SKM-1 (cell line): ENCODE results near the gene TERC.

Experiments used
- DNase-seq: peaks from one replicate; lab custom pipeline; 2025; ENCODE audit not compliant: unreplicated experiment; lab: John Stamatoyannopoulos, UW

The TERC gene

DNA sequence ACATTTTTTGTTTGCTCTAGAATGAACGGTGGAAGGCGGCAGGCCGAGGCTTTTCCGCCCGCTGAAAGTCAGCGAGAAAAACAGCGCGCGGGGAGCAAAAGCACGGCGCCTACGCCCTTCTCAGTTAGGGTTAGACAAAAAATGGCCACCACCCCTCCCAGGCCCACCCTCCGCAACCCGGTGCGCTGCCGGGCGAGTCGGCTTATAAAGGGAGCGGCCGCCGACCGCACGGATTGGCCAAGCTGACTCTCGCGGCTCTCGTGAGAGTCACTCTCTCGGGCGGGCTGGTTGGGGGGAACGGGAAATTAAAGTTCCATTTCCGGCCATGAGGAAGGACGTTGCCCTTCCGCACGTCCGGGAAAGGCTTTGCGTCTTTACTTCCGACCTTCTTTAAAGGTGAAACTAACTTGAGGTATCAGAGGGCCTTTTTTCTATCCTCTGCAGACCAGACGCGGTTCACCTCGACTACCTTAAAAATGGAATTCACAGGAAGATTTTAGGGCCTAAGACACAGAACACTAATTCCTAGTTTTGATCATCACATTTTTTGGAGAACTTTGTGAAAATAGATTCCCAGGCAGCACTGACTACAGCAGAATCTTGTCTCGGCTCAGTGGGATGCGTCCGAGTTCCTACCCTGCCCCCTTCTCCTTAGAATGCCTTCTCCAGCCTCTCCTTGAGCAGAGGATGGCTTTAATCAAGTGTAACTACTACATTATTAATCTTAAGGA lies at the start of gene TERC:
Gene TERC (minus strand): TSS at position 179 of the 731 bp plus-strand sequence.
- peak; percentile 9 for DNase-seq

DNA sequence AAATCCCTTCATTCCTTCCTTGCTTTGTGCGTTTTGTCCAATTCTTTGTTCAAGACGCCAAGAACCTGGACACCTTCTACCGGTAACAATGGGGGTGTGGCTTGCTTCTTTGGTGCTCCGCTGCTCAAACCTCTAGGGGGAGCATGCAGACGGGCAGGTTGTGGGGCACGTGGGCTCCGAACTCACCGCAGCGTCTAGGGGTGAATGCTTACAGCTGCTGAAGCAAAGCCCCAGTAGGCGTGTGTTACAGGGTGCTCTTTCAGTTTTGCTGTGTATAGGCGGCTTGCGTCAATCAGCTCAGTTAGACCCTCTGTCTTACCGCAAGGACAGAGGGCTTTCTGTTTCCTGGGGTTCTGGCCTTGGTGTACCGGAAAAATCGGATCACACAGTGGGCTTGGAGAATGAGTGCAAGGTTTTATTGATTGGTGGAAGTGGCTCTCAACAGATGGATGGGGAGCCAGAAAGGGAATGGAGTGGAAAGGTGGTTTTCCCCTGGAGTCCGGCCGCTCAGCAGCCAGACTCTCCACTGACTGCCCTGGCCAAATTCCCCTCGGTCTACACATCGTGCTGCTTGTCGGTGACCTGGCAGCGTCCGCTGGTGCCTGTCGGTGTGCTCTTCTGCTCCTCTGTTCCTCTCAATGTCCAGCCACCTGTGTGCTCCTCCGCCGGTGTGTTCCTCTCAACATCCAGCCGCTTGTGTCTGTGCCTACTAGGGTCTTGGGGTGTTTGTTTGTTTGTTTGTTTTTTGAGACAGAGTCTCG lies 49.1 kb upstream of the TERC start:
- DNase-seq = peak; percentile 67

DNA sequence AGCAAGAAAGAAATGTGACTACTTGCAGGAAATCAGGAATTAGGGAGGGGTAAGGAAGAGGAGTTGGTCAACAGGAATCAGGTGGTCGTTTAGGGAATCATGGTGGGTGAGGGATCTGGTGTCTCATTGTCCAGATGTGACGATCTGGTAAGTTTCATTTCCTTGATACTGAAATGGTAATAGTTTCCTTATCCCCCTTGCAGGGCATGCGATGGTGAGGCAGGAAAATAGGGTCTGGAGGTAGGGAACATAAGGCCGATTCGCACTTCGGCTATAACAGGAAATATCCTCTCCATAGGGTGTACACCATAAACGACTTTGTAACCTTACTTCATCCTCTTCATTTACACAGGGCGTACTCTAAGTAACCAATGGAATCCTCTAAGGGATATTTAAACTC lies 48.4 kb upstream of the TERC start:
- DNase-seq = no peak

DNA sequence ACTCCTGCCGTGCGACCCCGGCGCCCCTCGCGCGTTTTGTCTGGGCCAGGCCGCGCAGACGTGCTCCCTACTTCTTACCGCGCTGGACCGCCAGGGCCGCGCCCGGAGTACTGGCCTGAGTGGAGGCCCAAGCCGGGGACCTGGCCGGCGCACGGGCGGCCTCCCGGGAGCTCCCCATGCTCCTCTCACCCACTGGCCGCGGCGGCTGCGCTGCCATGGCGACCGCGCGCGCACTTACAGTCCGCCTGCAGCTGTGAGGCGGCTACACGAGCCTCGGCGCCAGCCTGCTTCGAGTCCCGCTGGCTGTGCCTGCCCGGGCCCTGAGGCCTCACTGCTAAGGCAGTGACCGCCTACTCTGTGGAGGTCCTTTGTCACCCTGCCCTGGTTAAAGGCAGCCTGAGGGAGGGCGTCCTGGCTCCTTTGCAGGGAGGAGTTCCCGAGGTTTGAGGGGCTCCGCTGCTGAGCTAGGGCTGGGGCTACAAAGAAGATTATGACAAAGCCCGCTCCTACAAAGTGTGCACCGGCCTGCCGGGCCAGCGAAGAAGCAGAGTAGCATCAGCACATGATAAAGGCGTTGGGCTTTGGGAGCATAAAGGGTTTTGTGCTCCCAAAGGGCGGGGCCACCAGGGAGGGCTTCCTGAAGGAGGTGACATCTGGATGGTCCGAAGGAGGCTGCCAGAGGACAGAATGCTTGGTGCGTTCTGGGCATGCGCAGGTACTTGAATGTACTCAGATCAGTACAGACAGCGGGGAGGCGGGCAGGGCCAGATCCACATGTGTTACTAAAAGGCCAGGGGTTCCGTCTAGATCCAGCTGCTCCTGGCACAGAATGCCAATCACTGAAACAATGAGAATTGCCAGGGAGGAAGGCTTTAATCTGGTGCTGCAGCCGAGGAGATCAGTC lies 47.7 kb upstream of the TERC start, which contains the start of the genes LRRC34 and LRRIQ4:
Gene LRRC34 (minus strand): TSS at position 573 of the 904 bp plus-strand sequence. CDS start 356 bp downstream, at position 217.
Gene LRRIQ4 (plus strand): TSS at position 539 of the 904 bp plus-strand sequence. CDS start 9,052 bp downstream, outside the sequence.
- peak; percentile 74 for DNase-seq

DNA sequence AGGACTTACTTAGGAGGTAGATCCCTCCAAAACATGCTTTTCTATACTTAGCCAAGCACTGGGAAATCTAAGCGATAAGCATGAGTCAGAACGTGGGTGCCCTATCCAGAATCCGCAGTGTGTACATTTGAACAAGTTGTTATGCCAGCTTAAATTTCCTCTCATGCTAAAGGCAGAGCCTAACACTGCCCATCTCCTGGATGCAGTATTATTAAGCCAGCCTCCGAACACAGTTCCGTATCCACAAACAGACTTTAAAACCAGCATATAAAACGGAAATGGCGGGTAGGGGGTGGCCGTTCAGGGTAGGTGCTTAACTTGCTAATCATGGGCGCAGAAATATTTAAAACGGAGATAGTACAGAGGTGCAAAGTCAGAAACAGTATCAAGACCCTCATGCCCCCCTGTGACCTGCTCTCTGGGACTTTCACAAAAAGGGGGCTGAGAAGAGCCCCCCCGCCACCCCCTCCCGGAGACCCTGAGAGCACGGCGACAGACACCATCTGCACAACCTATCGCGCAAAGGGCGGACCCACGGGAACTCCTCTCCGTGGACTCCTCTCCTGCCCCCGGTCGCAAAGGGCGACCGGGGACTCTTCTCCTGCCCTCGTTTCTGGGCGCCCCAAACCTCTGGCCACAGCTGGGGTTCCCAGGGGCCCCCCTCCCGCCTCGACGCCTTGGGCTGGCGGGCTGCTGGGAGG lies 46.9 kb upstream of the TERC start:
- DNase-seq = no peak

DNA sequence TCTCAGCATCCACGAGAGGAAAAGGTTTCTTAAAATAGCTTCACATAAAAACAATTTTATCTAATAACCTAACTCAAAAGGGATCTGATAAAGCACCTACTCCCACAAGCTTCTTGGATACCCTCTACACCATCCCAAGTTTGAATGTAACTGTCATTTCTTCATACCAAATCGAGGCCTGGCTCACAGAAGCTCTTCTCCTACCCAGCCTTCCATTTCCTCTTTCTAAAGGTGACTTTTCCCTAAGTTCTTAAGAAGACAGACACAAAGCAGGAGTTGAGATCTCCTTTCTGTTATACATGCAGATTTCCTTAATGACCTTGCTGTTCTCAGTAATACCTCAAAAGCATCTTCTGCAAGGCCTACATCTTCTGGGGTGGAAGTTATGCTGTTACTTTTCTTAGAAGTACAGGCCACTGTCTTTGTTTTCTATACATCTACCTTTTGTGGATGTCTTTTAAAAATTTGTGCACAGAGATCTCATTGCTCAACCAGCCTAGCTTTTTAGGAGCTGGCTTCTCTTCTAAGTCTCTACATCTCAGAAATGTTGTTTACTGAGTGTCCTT lies 44.5 kb upstream of the TERC start:
- no peak for DNase-seq

DNA sequence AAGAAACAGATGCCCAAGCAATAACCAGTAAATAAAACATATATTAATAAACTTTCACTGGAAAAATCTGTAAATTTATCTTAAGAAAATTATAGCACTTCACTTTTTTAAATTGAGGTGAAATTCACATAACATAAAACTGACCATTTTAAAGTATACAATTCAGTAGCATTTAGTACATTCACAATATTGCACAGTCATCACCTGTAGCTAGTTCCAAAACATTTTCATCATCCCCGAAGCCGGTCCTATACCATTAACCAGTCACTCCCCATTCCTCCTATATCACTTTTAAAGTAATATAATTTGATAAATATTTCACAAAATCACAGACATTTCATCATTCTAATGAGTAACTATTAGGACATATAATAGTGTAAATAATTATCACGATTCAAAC lies 39.8 kb upstream of the TERC start:
- no peak for DNase-seq

DNA sequence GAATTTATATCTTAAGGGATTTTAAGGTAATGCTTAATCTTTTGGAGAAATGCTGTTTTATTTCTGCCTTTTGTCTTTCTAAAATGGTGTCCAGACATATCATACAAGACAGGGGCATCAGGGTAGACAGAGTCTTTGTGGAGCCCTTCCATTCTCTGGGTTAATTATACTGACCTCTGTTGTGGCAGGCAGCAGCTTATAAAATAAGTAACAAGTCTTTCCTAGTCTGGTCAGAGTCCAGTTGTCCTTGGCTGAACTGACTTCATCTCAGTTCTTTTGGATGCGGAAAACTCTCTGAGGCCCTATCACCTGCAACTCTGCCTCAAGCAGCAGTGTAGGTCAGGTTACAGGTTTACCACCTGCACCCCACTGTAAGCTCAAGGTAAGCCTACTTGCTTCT lies 27.5 kb upstream of the TERC start:
- DNase-seq = no peak

DNA sequence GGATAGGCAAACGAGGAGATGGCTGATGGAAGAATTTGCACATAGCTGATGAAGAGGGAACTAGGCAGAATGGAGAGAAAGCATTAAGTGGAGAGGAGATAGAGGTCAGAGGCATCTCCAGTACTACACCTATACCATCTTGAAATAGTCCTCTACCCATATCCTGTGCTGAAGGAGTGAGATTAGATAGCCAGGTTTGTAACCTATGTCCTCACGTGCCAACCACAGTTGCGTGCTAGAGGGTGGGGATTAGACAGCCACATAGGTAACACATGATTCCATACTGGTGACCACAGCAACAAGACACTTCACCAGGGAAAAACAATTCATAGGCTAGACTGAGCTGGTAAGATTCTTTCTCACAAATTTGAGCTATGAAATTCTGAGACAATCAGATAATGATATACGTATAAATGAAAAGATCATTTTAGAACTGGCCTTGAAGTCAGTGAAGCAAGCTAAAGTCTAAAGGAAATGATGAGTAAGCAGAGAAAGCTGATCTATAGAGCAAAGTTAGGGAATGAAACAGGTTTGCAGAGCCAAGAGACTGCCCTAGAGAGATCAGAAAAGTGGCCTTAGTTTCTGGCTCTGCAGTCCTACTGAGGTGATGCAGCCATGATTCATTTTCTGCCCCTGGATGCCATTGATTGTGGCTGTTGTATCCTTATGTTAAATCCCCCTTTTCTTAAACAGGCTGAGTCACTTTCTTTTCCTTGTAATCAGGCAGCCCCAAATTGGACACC lies 26.0 kb upstream of the TERC start:
- DNase-seq = no peak

DNA sequence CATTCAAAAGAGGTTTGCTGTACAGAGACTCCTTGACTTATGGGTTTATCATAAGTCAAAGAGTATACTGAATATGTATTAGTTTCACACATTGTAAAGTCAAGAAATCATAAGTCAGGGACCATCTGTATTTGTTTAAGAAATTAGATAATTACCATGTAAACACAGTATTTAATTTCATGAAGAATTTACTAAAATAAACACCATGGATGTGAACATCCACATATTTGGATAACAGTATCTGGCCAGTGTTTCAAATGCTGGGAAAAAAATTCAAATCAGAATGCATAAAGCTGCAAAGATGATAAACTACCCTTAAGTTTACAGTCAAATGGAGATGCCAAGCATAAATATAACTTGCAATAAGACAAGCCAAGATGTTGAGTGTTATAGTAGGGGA lies 25.4 kb upstream of the TERC start:
- no peak for DNase-seq

DNA sequence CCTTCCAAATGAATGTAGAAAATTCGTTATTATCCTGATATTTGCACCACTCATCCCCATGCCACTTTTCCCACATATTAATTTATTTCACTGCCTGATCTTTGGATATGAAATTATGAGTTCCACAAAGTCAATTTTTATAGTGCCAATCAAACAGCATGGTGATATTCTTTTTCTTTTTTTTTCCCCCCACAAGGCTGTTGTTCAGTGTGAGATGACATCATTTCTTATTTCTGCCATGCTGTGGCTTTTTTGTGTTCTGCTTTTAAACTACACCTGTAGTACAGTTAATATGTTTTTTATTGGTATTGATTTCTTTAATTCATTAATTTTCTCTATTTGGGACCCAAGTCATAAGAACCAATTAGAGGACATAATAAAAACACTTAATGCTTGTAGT lies 22.9 kb upstream of the TERC start:
- DNase-seq = no peak

DNA sequence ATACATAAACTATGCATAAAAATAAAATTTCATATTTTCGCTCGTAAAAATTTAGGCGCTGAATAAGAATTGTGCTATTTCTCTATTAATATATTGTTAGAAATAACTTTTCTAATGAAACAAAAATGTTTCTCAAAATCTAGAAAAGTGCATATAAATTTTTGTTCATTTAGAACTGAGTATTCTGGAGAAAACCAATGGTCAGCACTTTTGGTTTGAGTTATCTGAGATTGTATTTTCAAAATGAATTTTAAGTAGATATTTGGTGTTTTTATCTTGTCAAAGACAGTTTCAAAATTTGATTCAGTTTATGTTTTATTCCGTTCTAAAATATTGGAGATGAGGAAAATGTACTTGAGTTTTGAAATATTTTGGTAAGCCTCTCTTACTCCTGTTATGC lies 22.3 kb upstream of the TERC start:
- DNase-seq = no peak

DNA sequence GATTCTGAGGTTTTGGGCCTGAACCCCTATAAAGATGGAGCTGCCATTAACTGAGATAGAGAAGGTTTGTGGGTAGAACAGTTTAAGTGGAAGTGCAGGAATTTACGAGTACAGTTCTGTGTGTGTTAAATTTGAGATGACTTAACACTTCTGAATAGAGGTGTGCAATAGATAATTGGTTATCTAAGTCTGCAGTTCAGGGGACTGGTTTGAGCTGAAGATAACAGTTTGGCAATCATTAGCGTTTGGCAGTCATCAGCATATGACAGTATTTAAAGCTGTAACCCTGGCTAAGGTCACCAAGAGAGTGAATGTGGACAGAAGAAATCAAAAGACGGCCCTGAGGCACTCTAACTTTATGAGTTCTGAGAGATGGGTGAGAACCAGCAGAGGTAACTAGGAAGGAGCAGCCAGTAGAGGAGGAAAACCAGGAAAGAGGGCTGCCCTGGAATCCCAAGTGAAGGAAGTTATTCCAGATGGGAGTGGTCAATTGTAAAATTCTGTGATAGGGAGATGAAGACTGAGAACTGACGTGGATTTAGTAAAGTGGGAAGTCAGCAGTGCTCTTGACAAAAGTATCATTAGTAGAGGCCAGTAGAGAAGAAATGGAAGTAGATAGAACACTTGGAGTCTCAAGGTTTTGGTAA lies 16.5 kb upstream of the TERC start:
- no peak for DNase-seq

DNA sequence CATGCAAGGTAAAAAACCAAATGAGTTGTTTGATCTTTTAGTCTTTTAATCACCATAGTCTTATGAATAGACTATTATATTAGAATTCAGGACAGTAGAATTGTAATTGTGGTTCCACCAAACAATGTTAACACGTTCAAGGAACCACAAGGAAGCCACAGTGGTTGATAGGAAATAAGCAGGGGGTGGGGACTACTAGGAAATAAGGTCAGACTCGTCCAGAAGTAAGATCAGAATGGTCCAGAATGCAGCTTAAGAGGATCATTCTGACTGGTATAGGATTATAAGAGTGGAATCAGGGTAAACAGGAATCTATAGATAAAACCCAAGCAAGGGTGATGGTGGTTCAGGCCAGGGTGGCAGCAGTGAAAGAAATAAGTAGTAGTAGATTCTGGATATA lies 15.9 kb upstream of the TERC start:
- no peak for DNase-seq

DNA sequence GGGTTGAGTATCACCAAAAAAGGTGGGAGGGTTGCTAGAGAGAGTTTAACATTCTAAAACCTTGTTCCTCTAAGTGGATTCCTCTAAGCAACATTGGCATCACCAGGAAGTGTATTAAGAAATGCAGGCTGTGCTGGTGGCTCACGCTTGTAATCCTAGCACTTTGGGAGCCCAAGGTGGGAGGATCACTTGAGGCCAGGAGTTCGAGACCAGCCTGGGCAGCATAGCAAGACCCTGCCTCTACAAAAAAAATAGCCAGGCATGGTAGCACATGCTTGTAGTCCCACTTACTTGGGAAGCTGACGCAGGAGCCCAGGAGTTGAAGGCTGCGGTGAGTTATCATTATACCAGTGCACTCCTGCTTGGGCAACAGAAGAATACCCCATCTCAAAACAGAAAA lies 13.0 kb upstream of the TERC start:
- DNase-seq = no peak

DNA sequence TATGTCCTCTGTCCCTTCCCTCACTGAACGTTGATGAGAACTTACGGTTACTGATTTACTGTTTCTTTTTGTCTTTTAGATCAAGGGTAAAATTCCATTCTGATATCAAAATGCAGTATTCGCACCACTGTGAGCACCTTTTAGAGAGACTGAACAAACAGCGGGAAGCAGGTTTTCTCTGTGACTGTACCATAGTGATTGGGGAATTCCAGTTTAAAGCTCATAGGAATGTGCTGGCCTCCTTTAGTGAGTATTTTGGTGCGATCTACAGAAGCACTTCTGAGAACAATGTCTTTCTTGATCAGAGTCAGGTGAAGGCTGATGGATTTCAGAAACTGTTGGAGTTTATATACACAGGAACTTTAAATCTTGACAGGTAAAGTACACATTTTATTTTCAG lies 9.3 kb upstream of the TERC start:
- DNase-seq = no peak

DNA sequence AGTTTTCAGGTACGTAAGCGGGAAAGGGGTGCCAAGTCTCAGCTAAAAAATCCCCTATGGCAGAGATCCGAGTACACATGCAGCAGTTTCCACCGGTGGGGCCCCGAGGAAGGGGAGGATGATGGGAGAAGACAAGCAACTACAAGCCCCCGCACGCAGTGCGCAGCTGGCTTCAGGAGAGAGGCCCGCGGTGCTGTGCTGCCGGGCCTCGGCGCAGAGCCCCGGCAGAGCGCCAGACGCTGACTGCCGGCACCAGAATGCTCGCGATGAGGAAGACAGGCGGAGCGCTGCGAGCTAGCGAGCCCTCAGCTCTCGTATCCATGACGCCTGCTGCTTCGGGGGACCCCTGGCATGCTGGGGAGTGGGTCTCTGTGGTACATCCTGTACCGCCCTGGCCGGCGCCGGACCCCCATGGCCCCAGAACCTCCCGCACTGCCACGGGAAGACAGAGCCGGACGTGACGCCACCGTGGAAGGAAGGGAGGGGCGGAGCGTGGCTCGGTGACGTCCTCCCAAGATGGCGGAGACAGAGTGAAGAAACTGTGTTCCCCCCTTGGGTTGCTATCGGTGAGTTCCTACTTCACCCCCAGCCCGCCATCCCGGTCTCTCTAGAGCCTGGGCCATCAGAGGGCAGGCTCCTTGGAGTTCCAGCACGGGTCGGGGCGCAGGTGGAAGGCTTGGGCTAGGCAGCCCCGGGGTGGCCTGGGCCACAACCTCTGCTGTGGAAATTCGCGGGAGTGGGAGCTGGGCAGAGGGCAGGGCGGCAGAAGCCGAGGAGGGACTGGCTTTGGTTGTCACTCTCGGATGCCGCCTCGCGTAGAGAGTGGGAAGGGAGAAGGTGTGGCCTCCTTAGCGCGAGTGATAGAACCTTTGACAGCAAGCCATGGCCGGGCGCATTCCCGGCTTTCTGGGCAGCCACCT lies 8.3 kb upstream of the TERC start, which contains the start of gene MYNN:
Gene MYNN (plus strand): TSS at position 500 of the 920 bp plus-strand sequence. CDS start 900 bp downstream, outside the sequence.
- peak; percentile 86 for DNase-seq

DNA sequence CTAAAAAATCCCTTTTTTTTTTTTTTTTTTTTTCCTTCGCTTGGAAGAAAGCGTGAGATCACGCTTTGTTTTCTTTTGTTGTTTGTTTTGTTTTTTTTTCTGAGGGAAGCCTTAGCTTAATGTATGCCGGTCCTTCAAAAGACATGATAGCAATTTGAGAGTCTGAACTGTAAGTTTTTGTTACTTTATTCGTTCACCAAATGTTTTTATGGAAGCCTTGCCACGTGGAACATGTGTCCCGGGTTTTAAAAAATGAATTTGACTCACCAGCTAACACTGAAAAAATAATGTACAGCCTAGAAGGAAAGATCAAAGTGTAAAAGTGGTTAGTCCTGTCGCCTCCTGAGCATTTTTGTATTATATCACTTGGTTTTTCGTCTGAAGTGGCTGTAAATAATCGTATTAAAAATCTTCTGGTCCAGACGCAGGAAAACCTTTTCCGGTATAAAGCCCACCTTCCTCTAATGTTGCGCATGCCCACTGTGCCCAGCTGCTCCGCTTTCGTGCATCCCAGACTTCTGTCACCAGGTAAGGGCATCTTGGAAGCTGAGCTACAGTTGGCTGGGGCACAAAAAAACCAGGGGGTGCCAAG lies 7.5 kb upstream of the TERC start:
- peak; percentile 58 for DNase-seq
